Measurements from ENCODE around the gene UNC5C.

Gene UNC5C

DNA sequence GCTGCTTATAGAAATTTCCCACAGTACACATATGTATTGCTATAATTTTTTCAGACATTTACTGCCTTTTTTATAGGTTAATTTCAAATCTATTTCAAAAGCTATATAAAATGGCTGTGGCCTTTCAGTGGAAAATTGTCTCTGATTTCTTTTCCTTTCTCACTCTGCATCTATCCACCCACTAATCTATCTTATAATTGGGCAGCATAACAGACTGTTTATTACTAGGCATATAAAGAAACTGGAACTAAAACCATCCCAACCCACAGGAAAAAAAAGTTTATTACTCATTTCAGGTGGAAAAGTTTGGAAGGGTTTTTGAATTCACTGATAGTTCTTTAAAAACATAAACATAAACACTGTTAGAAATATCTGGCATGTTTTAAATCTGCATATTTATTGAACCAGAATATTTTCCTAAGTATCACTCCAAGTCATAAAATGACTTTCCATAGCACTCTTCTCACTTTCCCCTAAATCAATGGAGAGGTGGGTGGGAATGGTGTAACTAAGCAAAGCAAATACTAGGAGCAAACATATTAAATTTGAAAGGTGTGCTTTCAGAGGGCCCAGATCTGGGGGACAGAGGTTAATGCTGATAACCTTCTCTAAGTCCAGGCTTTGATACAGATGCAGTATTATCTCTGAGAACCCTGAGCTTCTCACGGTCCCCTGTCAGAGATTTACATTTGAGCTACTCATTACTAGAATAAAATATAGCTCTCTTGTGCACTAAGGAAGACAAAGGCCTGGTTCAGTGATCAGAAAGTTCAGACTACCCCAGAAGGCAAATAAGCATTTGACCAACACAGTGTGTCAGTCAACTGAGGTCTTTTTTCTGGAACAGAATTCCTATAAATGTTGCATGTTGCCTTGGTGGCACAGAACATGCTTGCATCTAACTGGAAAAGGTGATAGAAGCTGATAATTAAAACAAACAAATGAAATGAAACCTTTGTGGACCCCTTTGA, 328.3 kb downstream of the UNC5C start:
- H3K4me3 ChIP-seq (ENCODE audit: low read depth, low read length), result no peak overlapping the region
- TF ChIP-seq, protein P1, sequence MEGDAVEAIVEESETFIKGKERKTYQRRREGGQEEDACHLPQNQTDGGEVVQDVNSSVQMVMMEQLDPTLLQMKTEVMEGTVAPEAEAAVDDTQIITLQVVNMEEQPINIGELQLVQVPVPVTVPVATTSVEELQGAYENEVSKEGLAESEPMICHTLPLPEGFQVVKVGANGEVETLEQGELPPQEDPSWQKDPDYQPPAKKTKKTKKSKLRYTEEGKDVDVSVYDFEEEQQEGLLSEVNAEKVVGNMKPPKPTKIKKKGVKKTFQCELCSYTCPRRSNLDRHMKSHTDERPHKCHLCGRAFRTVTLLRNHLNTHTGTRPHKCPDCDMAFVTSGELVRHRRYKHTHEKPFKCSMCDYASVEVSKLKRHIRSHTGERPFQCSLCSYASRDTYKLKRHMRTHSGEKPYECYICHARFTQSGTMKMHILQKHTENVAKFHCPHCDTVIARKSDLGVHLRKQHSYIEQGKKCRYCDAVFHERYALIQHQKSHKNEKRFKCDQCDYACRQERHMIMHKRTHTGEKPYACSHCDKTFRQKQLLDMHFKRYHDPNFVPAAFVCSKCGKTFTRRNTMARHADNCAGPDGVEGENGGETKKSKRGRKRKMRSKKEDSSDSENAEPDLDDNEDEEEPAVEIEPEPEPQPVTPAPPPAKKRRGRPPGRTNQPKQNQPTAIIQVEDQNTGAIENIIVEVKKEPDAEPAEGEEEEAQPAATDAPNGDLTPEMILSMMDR (IDR thresholded peaks at IDR 0.05; ENCODE audit: borderline replicate concordance, insufficient read depth, low read depth, low read length), result no peak

DNA sequence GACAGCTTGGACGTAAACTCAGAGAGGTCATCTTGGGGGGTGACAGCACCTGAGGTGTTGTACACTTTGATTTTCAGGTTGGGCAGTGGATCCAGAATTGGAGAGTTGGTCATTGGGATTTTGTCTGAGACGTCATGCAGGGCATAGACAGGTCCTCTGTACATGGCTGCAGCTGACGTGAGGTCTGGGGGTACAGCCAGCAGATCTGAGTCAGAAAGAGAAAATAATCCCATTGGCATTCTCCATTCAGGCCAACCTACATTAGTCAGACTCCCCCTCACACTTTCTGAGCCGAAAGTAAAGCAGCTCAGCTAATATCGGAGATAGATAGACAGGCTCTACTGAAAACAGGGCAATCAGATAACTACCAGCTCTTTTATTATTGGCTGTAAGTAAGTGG, 329.7 kb downstream of the UNC5C start:
- H3K4me3 ChIP-seq (ENCODE audit: low read depth, low read length), result no peak overlapping the region
- TF ChIP-seq, protein P1 (IDR thresholded peaks at IDR 0.05; ENCODE audit: borderline replicate concordance, insufficient read depth, low read depth, low read length), result no peak

DNA sequence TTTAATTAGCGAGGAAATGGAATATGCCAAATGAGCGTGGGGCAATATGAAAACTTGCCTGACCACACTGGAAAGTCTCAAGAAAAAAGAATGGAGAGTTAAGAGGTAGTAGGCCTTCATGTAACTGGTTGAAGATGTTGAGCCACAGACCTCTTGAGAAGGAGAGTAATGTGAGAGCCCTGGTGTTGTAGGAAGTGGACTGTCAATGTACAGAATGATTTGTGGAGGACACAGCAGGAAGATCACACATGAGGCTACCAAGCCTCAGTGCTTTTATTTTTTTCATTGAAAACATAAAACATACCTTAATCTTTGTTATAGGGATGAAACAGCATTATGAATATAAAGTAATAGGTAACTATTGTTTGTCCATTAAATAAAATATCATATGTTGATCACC, 331.6 kb downstream of the UNC5C start:
- no peak overlapping the region for H3K4me3 ChIP-seq (ENCODE audit: low read depth, low read length)
- TF ChIP-seq, protein P1 (IDR thresholded peaks at IDR 0.05; ENCODE audit: borderline replicate concordance, insufficient read depth, low read depth, low read length), result no peak

DNA sequence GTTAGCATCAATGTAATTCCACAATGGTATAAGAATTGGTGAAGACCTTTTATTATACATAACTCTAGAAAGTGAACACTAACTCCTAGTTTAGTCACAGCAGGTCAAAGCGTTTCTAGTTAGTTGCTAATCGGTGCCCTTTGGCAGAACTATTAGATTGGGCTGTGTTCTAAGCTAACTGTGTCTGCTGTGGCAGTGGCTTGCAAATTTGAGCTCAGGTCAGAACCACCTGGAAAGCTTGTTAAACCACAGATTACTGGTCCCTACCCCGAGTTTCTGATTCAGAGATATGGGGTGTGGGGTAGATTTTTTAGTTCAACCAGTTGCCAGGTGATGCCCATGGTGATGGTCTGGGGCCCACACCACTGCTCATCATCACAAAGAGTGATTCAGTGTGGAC, 332.1 kb downstream of the UNC5C start:
- TF ChIP-seq, protein P1 (IDR thresholded peaks at IDR 0.05; ENCODE audit: borderline replicate concordance, insufficient read depth, low read depth, low read length), result no peak
- no peak overlapping the region for H3K4me3 ChIP-seq (ENCODE audit: low read depth, low read length)

DNA sequence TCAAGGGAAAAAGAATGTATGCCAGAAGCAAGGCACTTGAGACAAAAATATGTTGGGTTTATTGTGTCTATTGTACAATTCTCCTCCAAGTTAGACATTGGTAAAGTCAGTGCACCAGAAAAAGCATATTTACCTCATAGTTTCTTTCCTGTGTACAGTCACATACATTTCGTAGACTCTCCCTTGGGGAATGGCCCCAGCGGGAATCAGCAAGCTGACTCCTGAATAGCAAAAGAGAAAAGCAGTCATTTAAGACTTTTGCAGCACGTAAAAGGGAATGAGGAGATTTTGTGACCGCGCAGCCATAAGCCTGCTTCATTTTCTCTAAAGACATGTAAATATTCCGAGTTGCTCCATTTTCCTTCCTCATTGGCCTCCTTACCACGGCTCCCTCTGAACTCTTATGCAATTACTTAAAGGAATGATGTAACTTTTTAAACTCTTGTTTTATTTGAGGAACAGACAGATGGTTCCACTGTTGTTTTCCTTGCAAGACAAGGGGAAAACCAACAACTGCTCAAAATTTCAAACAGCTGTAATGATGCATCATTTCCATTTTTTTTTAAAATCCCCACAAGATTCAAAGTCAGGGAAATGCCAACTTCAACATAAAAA, 332.7 kb downstream of the UNC5C start:
- H3K4me3 ChIP-seq (ENCODE audit: low read depth, low read length), result no peak overlapping the region
- TF ChIP-seq, protein P1 (IDR thresholded peaks at IDR 0.05; ENCODE audit: borderline replicate concordance, insufficient read depth, low read depth, low read length), result no peak

DNA sequence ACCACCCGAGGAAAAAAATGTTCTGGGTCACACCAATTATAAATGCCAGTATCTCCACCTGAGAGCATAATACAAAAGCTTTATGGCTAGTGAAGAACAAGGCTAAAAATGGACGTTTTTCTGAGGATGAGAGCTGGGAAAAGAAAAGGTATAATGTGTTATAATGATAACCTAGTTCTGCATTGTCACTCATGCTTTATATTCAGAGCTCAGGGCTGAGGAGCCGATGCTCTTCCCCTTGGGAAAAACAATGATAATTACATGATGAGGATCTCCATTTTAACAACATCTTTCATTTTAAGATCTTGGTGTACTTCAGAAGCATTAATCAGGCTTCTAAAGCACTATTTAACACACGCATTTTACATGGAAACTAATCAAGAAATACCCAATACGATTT, 333.7 kb downstream of the UNC5C start:
- no peak overlapping the region for H3K4me3 ChIP-seq (ENCODE audit: low read depth, low read length)
- TF ChIP-seq, protein P1 (IDR thresholded peaks at IDR 0.05; ENCODE audit: borderline replicate concordance, insufficient read depth, low read depth, low read length), result no peak
